ENCODE results near the gene STX1A. TPM values are rescaled to one million over a fixed set of nuclear protein-coding genes. Genes with fewer than 3 reads are reported as not detected.

Gene STX1A
- total and polyA plus RNA-seq, 12 donors, result 0.88 to 3.4 (median 2.1) TPM

DNA sequence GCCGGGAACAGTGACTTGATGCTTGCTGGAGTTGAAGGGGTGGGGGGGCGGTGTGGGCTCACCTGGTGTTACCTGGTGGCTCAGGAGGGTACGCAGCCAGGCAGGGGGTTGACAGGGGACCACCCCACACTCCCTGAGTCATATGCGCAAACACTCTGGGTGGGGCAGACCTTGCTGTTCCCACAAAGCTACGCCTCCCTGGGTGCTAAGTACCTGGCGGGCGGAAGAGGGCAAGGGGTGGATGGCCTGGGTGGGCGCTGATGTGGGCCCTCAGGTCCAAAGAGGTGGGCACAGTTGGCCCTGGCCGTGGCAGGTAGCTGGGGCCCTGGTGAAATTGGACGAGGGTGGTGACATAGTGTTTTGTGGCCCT is 13.9 kb downstream of the STX1A start:
- 93% methylated on average over 10 of the region's 10 CpGs for WGBS, 2 donors
- H3K4me1 ChIP-seq, result peaks cover 0 to 6% (median 0%) of the 10 kb centered on the region in 9 donors
- TF ChIP-seq, protein P1, sequence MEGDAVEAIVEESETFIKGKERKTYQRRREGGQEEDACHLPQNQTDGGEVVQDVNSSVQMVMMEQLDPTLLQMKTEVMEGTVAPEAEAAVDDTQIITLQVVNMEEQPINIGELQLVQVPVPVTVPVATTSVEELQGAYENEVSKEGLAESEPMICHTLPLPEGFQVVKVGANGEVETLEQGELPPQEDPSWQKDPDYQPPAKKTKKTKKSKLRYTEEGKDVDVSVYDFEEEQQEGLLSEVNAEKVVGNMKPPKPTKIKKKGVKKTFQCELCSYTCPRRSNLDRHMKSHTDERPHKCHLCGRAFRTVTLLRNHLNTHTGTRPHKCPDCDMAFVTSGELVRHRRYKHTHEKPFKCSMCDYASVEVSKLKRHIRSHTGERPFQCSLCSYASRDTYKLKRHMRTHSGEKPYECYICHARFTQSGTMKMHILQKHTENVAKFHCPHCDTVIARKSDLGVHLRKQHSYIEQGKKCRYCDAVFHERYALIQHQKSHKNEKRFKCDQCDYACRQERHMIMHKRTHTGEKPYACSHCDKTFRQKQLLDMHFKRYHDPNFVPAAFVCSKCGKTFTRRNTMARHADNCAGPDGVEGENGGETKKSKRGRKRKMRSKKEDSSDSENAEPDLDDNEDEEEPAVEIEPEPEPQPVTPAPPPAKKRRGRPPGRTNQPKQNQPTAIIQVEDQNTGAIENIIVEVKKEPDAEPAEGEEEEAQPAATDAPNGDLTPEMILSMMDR (IDR thresholded peaks at IDR 0.05), result no peak
- H3K27ac ChIP-seq, result no peak overlapping the region
- peaks cover 0 to 15% (median 0%) of the 10 kb centered on the region in 9 donors for H3K36me3 ChIP-seq
- intact Hi-C loops (cut with DNase I), result no loop called here
- no peak overlapping the region for H3K4me3 ChIP-seq
- no peaks in the 10 kb centered on the region for H3K9me3 ChIP-seq
- DNase-seq, result no peak
- no peaks in the 10 kb centered on the region for H3K27me3 ChIP-seq
- ATAC-seq, result no peak

DNA sequence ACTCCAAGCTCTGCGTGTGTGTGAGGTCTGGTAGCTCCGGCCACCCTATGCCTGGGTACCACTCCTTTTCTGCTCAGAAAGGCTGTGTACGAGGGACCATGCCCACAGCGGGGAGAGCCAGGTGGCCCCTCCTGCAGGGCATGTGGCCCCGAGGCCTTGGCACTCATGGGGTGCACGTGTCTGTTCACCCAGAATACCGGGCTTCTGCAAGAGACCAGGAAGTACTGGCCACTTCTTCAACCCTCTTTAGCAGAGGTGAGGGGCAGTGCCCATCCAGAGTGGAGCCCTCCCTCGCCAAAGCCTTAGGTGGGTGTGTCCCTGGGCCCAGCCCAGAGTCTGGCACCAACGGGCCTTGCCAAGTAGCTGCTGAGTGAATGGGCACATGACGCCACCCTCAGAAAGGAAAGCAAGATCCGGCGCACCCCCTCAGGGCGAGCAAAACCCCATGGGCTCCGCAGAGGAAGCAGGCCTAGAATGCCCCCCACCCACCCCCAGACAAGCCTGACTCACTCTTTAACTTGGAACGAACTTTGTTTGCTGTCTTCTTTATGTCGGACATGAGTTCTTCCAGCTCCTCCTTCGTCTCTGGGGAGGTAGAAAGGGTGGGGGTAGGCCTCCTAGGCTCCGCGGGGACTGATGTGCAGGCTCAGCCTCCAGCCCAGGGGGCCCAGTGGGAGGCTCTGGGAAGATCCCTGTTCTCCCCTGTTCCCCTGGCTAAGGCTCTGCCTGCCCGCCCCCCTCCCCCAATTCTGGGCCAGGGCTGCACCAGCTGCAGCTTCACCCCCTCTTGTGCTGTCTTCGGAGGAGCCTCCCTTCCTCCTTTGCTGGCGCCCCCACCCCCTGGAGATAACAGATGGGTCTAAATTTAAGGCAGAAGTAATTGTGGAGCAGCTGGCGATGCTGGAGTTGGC is 14.6 kb downstream of the STX1A start:
- intact Hi-C loops (cut with DNase I), result no loop called here
- TF ChIP-seq, protein P1 (IDR thresholded peaks at IDR 0.05), result no peak
- Histone ChIP-seq H3K4me1 (peaks cover 0 to 6% (median 0%) of the 10 kb centered on the region in 9 donors), H3K27ac (no peak overlapping the region), H3K9me3 (no peaks in the 10 kb centered on the region), H3K4me3 (no peak overlapping the region), H3K27me3 (no peaks in the 10 kb centered on the region), H3K36me3 (peaks cover 0 to 20% (median 0%) of the 10 kb centered on the region in 9 donors)
- 84 to 87% methylated on average over 23 of the region's 23 CpGs for WGBS, 2 donors
- DNase-seq (no peak), ATAC-seq (no peak)

DNA sequence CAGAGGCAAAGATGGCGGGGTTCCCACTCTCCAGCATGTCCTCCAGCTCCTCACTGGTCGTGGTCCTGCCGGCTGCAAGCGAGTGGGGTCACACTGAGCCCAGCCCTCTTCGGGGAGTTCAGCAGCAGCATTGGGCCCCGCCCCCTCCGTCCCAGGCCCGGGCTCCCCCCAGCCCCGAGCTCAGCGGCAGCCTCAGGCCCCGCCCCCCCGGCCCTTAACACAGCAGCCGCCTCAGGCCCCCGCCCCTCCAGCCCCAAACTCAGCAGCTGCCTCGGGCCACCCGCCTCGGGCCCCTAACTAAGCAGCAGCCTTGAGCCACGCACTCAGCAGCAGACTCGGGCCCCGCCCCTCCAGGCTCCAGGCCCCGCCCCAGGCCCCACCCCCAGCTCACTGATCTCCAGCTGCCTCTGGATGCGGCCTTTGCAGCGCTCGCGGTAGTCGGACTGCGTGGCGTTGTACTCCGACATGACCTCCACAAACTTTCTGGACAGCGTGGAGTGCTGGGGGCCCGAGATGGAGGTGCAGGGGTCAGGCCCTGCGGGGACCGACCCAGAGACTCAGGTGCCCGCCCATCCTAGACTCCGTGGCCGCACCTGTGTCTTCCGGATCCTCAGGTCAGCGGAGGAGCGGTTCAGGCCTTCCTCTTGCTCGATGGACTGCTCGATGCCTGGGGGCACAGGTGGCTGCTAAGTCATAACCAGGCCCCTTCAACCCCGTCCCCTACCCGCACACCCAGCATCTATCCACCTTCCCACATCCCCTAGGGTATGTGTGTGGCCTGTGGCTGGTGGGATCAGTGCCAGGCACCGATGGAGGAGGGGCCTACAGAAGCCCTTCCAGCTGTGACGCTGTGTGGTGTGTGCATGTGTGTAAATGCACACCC is 15.5 kb downstream of the STX1A start:
- Histone ChIP-seq H3K27ac (no peak overlapping the region), H3K27me3 (no peaks in the 10 kb centered on the region), H3K36me3 (peaks cover 0 to 29% (median 0%) of the 10 kb centered on the region in 9 donors), H3K4me1 (peaks cover 0 to 6% (median 0%) of the 10 kb centered on the region in 9 donors), H3K4me3 (peak overlapping the region in 4 of 10 donors; percentile 17 to 23 (median 21)), H3K9me3 (no peaks in the 10 kb centered on the region)
- intact Hi-C loops (cut with DNase I), result no loop called here
- TF ChIP-seq, protein P1 (IDR thresholded peaks at IDR 0.05), result no peak
- peak in 7 of 8 donors; percentile 43 to 68 (median 53) for ATAC-seq
- peak in 1 of 2 donors; percentile 46 for DNase-seq
- WGBS, 2 donors, result 34 to 35% methylated on average over 43 to 44 of the region's 45 CpGs

DNA sequence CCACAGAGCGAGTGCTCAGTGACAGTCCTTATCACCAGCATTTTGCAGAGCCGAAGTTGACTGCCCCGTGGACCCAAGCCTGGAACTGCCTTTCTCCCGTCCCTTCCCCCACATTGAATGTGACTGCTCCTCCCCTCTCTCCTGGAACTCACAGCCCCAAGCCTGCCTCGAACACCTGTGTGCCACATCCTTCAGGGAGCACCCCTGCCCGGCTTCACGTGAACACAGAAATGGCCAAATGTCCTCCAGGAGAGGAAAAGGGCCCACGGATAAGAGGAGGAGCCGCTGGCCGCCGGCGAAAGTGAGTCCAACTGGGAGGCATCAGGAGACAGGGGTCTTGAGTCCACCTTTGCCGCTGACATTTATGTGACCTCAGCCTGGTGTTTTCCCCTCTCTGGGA is 16.2 kb downstream of the STX1A start:
- Histone ChIP-seq H3K4me1 (peaks cover 0 to 6% (median 0%) of the 10 kb centered on the region in 9 donors), H3K27ac (no peak overlapping the region), H3K27me3 (no peaks in the 10 kb centered on the region), H3K4me3 (peak overlapping the region in 1 of 10 donors; percentile 22), H3K9me3 (no peaks in the 10 kb centered on the region), H3K36me3 (peaks cover 0 to 37% (median 4%) of the 10 kb centered on the region in 9 donors)
- TF ChIP-seq, protein P1 (IDR thresholded peaks at IDR 0.05), result no peak
- intact Hi-C loops (cut with DNase I), result no loop called here
- DNase-seq (no peak), ATAC-seq (no peak)
- 72 to 81% methylated on average over 13 of the region's 13 CpGs for WGBS, 2 donors
